ENCODE data around the gene BEND7.

BEND7 gene

DNA sequence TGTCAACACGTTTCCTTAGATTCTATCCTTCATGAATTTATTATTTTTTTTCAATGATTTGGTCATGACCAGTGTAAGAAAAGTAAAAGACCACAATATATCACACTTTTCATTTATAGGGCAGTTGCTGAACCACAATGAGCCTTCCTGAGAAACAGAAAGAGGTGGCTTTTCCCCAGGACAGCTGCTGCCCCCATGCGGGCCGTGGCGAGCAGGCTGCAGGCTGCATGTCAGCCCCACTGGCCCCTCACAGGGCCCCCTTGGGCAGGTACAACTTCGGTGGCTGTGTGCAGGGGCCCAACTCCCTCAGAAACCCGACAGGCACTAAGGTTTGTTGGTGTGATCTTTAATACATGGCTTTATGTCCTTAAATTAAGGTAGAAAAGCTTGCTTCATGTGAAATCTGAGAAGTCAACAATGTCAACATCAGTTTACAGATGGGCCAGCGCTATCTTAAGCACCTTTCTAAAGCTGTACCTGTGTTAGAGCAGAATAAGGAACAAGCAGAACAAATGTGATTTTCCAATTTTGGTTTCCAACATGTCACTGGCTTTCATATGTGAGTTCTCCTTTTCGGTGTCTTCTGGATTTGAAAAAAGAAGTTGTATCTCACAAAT lies 10.6 kb downstream of the BEND7 start:
- no peak overlapping the region for H3K9ac ChIP-seq
- H3K36me3 ChIP-seq (ENCODE audit: insufficient read depth): no peaks in the 10 kb centered on the region
- TF ChIP-seq, protein P1, sequence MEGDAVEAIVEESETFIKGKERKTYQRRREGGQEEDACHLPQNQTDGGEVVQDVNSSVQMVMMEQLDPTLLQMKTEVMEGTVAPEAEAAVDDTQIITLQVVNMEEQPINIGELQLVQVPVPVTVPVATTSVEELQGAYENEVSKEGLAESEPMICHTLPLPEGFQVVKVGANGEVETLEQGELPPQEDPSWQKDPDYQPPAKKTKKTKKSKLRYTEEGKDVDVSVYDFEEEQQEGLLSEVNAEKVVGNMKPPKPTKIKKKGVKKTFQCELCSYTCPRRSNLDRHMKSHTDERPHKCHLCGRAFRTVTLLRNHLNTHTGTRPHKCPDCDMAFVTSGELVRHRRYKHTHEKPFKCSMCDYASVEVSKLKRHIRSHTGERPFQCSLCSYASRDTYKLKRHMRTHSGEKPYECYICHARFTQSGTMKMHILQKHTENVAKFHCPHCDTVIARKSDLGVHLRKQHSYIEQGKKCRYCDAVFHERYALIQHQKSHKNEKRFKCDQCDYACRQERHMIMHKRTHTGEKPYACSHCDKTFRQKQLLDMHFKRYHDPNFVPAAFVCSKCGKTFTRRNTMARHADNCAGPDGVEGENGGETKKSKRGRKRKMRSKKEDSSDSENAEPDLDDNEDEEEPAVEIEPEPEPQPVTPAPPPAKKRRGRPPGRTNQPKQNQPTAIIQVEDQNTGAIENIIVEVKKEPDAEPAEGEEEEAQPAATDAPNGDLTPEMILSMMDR (conservative IDR thresholded peaks at IDR 0.05; ENCODE audit: low read depth, low read length): no peak

GRCh38 chr10:13517675-13518074 lies 11.1 kb downstream of the BEND7 start:
- no peaks in the 10 kb centered on the region for H4K20me1 ChIP-seq (ENCODE audit: insufficient read depth)
- no peaks in the 10 kb centered on the region for H3K36me3 ChIP-seq (ENCODE audit: insufficient read depth)
- no peak overlapping the region for H3K4me3 ChIP-seq (IDR thresholded peaks at IDR 0.05; ENCODE audit: insufficient read depth, low read depth, low read length)
- H3K27ac ChIP-seq: no peak overlapping the region
- no peaks in the 10 kb centered on the region for H3K79me2 ChIP-seq (ENCODE audit: insufficient read depth, low read depth)
- H3K9ac ChIP-seq: no peak overlapping the region
- no peaks in the 10 kb centered on the region for H3K27me3 ChIP-seq (ENCODE audit: insufficient read depth, low read depth)
- TF ChIP-seq, protein P1 (conservative IDR thresholded peaks at IDR 0.05; ENCODE audit: low read depth, low read length): no peak
- no peaks in the 10 kb centered on the region for H3K4me1 ChIP-seq (ENCODE audit: low read depth, poor library complexity, severe bottlenecking)
- H2AFZ ChIP-seq (ENCODE audit: low read depth): no peak overlapping the region
- H3K4me2 ChIP-seq: no peak overlapping the region

More for the DNA sequence above, 10.6 kb downstream of the BEND7 start:
- no peak overlapping the region for H3K4me3 ChIP-seq (IDR thresholded peaks at IDR 0.05; ENCODE audit: insufficient read depth, low read depth, low read length)
- H3K79me2 ChIP-seq (ENCODE audit: insufficient read depth, low read depth): no peaks in the 10 kb centered on the region
- no peak overlapping the region for H3K27ac ChIP-seq
- no peaks in the 10 kb centered on the region for H3K4me1 ChIP-seq (ENCODE audit: low read depth, poor library complexity, severe bottlenecking)
- no peak overlapping the region for H3K4me2 ChIP-seq
- H3K27me3 ChIP-seq (ENCODE audit: insufficient read depth, low read depth): no peaks in the 10 kb centered on the region
- no peaks in the 10 kb centered on the region for H4K20me1 ChIP-seq (ENCODE audit: insufficient read depth)
- H2AFZ ChIP-seq (ENCODE audit: low read depth): no peak overlapping the region

DNA sequence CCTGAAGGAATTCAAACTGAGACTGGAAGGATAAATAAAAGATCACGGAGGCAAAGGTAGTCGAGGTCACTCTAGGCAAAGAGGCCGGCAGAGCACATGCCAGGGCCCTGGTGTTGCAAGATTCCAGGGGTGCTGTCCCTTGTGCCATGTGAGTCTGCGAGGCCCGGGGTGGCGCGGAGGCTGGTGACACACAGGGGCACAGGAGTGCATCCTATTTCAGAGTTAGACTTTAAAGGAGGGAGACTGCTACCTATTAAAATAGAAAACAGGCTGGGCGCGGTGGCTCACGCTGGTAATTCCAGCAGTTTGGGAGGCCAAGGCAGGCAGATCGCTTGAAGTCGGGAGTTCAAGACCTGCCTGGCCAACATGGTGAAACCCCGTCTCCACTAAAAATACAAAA lies 12.6 kb downstream of the BEND7 start:
- TF ChIP-seq, protein P1 (conservative IDR thresholded peaks at IDR 0.05; ENCODE audit: low read depth, low read length): no peak
- no peak overlapping the region for H3K9ac ChIP-seq
- no peaks in the 10 kb centered on the region for H3K36me3 ChIP-seq (ENCODE audit: insufficient read depth)
- no peak overlapping the region for H2AFZ ChIP-seq (ENCODE audit: low read depth)
- H3K27me3 ChIP-seq (ENCODE audit: insufficient read depth, low read depth): no peaks in the 10 kb centered on the region
- no peak overlapping the region for H3K27ac ChIP-seq
- H3K79me2 ChIP-seq (ENCODE audit: insufficient read depth, low read depth): no peaks in the 10 kb centered on the region
- H4K20me1 ChIP-seq (ENCODE audit: insufficient read depth): no peaks in the 10 kb centered on the region
- H3K4me3 ChIP-seq (IDR thresholded peaks at IDR 0.05; ENCODE audit: insufficient read depth, low read depth, low read length): no peak overlapping the region
- H3K4me1 ChIP-seq (ENCODE audit: low read depth, poor library complexity, severe bottlenecking): no peaks in the 10 kb centered on the region
- no peak overlapping the region for H3K4me2 ChIP-seq

DNA sequence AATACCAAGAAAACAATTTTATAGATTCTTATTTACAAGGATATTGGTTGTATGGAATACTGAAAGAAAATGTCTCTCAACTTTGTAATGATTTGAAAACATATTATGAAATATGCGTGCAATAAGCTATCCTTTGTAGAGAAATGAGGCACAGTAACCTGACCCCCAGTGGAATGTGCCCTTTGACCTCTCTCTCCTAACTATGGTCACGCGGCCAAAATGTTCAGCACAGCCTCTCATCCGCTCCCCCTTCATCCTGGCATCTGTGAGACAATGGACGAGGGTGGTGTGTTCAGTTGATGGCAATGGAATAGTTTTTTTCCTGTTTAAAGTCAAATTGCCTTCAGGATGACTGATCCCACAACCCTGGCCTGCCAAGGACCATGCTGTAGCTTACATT lies 13.3 kb downstream of the BEND7 start:
- Histone ChIP-seq H3K4me2 (no peak overlapping the region), H3K79me2 (ENCODE audit: insufficient read depth, low read depth) (no peaks in the 10 kb centered on the region), H4K20me1 (ENCODE audit: insufficient read depth) (no peaks in the 10 kb centered on the region), H3K9ac (no peak overlapping the region), H3K36me3 (ENCODE audit: insufficient read depth) (no peaks in the 10 kb centered on the region), H3K4me1 (ENCODE audit: low read depth, poor library complexity, severe bottlenecking) (no peaks in the 10 kb centered on the region), H2AFZ (ENCODE audit: low read depth) (no peak overlapping the region), H3K4me3 (IDR thresholded peaks at IDR 0.05; ENCODE audit: insufficient read depth, low read depth, low read length) (no peak overlapping the region), H3K27ac (no peak overlapping the region), H3K27me3 (ENCODE audit: insufficient read depth, low read depth) (no peaks in the 10 kb centered on the region)
- TF ChIP-seq, protein P1 (conservative IDR thresholded peaks at IDR 0.05; ENCODE audit: low read depth, low read length): no peak
